NCI-H146 (cell line): ENCODE results near the gene CYP24A1.

Source experiments
- DNase-seq: peaks from one replicate; lab custom pipeline; 2025; lab: John Stamatoyannopoulos, UW

Gene CYP24A1

GRCh38 chr20:54156981-54157835, 16.6 kb downstream of the CYP24A1 start:
- DNase-seq: no peak

- DNase-seq: no peak
Observed at GRCh38 chr20:54156522-54156921, 17.3 kb downstream of the CYP24A1 start.

GRCh38 chr20:54155736-54156317, 18.0 kb downstream of the CYP24A1 start:
- no peak for DNase-seq

GRCh38 chr20:54154439-54154838, 19.3 kb downstream of the CYP24A1 start:
- no peak for DNase-seq

GRCh38 chr20:54153847-54154246, 19.9 kb downstream of the CYP24A1 start:
- DNase-seq: no peak

GRCh38 chr20:54153041-54153327, 20.8 kb downstream of the CYP24A1 start:
- no peak for DNase-seq

- DNase-seq: no peak
Observed at GRCh38 chr20:54152227-54153040, 21.4 kb downstream of the CYP24A1 start.

- DNase-seq: no peak
Observed at GRCh38 chr20:54151511-54152226, 22.1 kb downstream of the CYP24A1 start.

GRCh38 chr20:54151075-54151439, 22.7 kb downstream of the CYP24A1 start:
- DNase-seq: no peak

- DNase-seq: no peak
Observed at GRCh38 chr20:54149765-54150264, 24.0 kb downstream of the CYP24A1 start.

GRCh38 chr20:54148947-54149764, 24.6 kb downstream of the CYP24A1 start:
- no peak for DNase-seq

GRCh38 chr20:54146672-54147071, 27.1 kb downstream of the CYP24A1 start:
- no peak for DNase-seq

GRCh38 chr20:54144847-54145414, 28.9 kb downstream of the CYP24A1 start:
- DNase-seq: no peak

GRCh38 chr20:54140927-54141566, 32.7 kb downstream of the CYP24A1 start:
- no peak for DNase-seq

GRCh38 chr20:54140486-54140885, 33.3 kb downstream of the CYP24A1 start:
- DNase-seq: no peak

GRCh38 chr20:54140067-54140466, 33.7 kb downstream of the CYP24A1 start:
- DNase-seq: no peak

- DNase-seq: no peak
Observed at GRCh38 chr20:54139188-54139587, 34.6 kb downstream of the CYP24A1 start.

- DNase-seq: no peak
Observed at GRCh38 chr20:54138427-54138826, 35.4 kb downstream of the CYP24A1 start.

- no peak for DNase-seq
Observed at GRCh38 chr20:54137115-54137514, 36.7 kb downstream of the CYP24A1 start.

- DNase-seq: no peak
Observed at GRCh38 chr20:54134445-54135220, 39.2 kb downstream of the CYP24A1 start.
